ENCODE data around the gene DNAH8. TPM values are rescaled to one million over a fixed set of nuclear protein-coding genes. Genes with fewer than 3 reads are reported as not detected.
A peak's percentile ranks its signal among the peaks of the same experiment; 100 is the strongest.

The DNAH8 gene
- total and polyA plus RNA-seq, 4 donors = 0.01 to 0.37 (median 0.11) TPM

GRCh38 chr6:38799529-38800184 is 84.5 kb downstream of the DNAH8 start:
- H3K36me3 ChIP-seq (ENCODE audit: control insufficient read depth in 4 of 4, insufficient read depth in 4 of 4, low read length in 4 of 4) = no peaks in the 10 kb centered on the region
- no peak overlapping the region for H3K9ac ChIP-seq (ENCODE audit: insufficient read depth in 1 of 2, low read length in 2 of 2)
- DNase-seq (no peak), ATAC-seq (ENCODE audit: insufficient read depth, low FRiP score) (no peak)
- H3K27ac ChIP-seq (ENCODE audit: low read depth in 1 of 2, low read length in 1 of 2) = no peak overlapping the region
- no peaks in the 10 kb centered on the region for H3K27me3 ChIP-seq (ENCODE audit: control insufficient read depth in 3 of 3, insufficient read depth in 3 of 3, low read length in 2 of 3)
- no peaks in the 10 kb centered on the region for H3K9me3 ChIP-seq (ENCODE audit: control insufficient read depth in 4 of 4, insufficient read depth in 3 of 4, low read length in 3 of 4)
- H3K4me1 ChIP-seq (ENCODE audit: control insufficient read depth in 5 of 5, insufficient read depth in 5 of 5, low read length in 5 of 5) = peaks cover 0 to 3% (median 0%) of the 10 kb centered on the region in 5 donors
- H3K4me3 ChIP-seq = no peak overlapping the region
- TF ChIP-seq CTCF (IDR thresholded peaks at IDR 0.05; ENCODE audit: control extremely low read depth, extremely low read depth) = no peak
- WGBS, 2 donors = 52 to 65% methylated on average over 2 of the region's 2 CpGs

GRCh38 chr6:38801305-38801704 is 86.2 kb downstream of the DNAH8 start:
- Histone ChIP-seq H3K4me3 (no peak overlapping the region), H3K36me3 (ENCODE audit: control insufficient read depth in 4 of 4, insufficient read depth in 4 of 4, low read length in 4 of 4) (no peaks in the 10 kb centered on the region), H3K9ac (ENCODE audit: insufficient read depth in 1 of 2, low read length in 2 of 2) (no peak overlapping the region), H3K27me3 (ENCODE audit: control insufficient read depth in 3 of 3, insufficient read depth in 3 of 3, low read length in 2 of 3) (no peaks in the 10 kb centered on the region), H3K4me1 (ENCODE audit: control insufficient read depth in 5 of 5, insufficient read depth in 5 of 5, low read length in 5 of 5) (peaks cover 0 to 3% (median 0%) of the 10 kb centered on the region in 5 donors), H3K27ac (ENCODE audit: low read depth in 1 of 2, low read length in 1 of 2) (no peak overlapping the region), H3K9me3 (ENCODE audit: control insufficient read depth in 4 of 4, insufficient read depth in 3 of 4, low read length in 3 of 4) (no peaks in the 10 kb centered on the region)
- peak in 2 of 3 donors; percentile 8 to 20 for DNase-seq
- no peak for TF ChIP-seq CTCF (IDR thresholded peaks at IDR 0.05; ENCODE audit: control extremely low read depth, extremely low read depth)
- no peak for ATAC-seq (ENCODE audit: insufficient read depth, low FRiP score)
- 71 to 76% methylated on average over 4 of the region's 4 CpGs for WGBS, 2 donors

- no peak for TF ChIP-seq CTCF (IDR thresholded peaks at IDR 0.05; ENCODE audit: control extremely low read depth, extremely low read depth)
- Histone ChIP-seq H3K36me3 (ENCODE audit: control insufficient read depth in 4 of 4, insufficient read depth in 4 of 4, low read length in 4 of 4) (no peaks in the 10 kb centered on the region), H3K9ac (ENCODE audit: insufficient read depth in 1 of 2, low read length in 2 of 2) (no peak overlapping the region), H3K4me3 (no peak overlapping the region), H3K9me3 (ENCODE audit: control insufficient read depth in 4 of 4, insufficient read depth in 3 of 4, low read length in 3 of 4) (no peaks in the 10 kb centered on the region), H3K27ac (ENCODE audit: low read depth in 1 of 2, low read length in 1 of 2) (no peak overlapping the region), H3K4me1 (ENCODE audit: control insufficient read depth in 5 of 5, insufficient read depth in 5 of 5, low read length in 5 of 5) (peaks cover 0 to 3% (median 0%) of the 10 kb centered on the region in 5 donors), H3K27me3 (ENCODE audit: control insufficient read depth in 3 of 3, insufficient read depth in 3 of 3, low read length in 2 of 3) (no peaks in the 10 kb centered on the region)
- DNase-seq = no peak
- ATAC-seq (ENCODE audit: insufficient read depth, low FRiP score) = no peak
Measured at GRCh38 chr6:38802497-38802896, 87.4 kb downstream of the DNAH8 start.

- DNase-seq (peak in 2 of 3 donors; percentile 6 to 23), ATAC-seq (ENCODE audit: insufficient read depth, low FRiP score) (no peak)
- Histone ChIP-seq H3K27ac (ENCODE audit: low read depth in 1 of 2, low read length in 1 of 2) (no peak overlapping the region), H3K4me3 (no peak overlapping the region), H3K4me1 (ENCODE audit: control insufficient read depth in 5 of 5, insufficient read depth in 5 of 5, low read length in 5 of 5) (peaks cover 0 to 3% (median 0%) of the 10 kb centered on the region in 5 donors), H3K27me3 (ENCODE audit: control insufficient read depth in 3 of 3, insufficient read depth in 3 of 3, low read length in 2 of 3) (no peaks in the 10 kb centered on the region), H3K9ac (ENCODE audit: insufficient read depth in 1 of 2, low read length in 2 of 2) (no peak overlapping the region), H3K36me3 (ENCODE audit: control insufficient read depth in 4 of 4, insufficient read depth in 4 of 4, low read length in 4 of 4) (no peaks in the 10 kb centered on the region), H3K9me3 (ENCODE audit: control insufficient read depth in 4 of 4, insufficient read depth in 3 of 4, low read length in 3 of 4) (no peaks in the 10 kb centered on the region)
- WGBS, 2 donors = 68 to 78% methylated on average over 3 of the region's 3 CpGs
- TF ChIP-seq CTCF (IDR thresholded peaks at IDR 0.05; ENCODE audit: control extremely low read depth, extremely low read depth) = no peak
Measured at GRCh38 chr6:38803129-38803528, 88.0 kb downstream of the DNAH8 start.
